ENCODE results near the gene CXCL17. TPM values are rescaled to one million over a fixed set of nuclear protein-coding genes. Genes with fewer than 3 reads are reported as not detected.

Gene CXCL17
- total RNA-seq, 1 experiment from 2014 or later: 0.98 TPM

GRCh38 chr19:42394751-42395150, 48.0 kb downstream of the CXCL17 start:
- Histone ChIP-seq H3K4me1 (ENCODE audit: insufficient read depth, low read length) (peaks cover 17% of the 10 kb centered on the region), H4K20me1 (ENCODE audit: low read length) (no peaks in the 10 kb centered on the region), H3K27me3 (ENCODE audit: low read length) (no peaks in the 10 kb centered on the region), H3F3A (ENCODE audit: low read length, unreplicated experiment) (no peaks in the 10 kb centered on the region), H3K9me2 (replicated peaks; ENCODE audit: low read length) (no peaks in the 10 kb centered on the region), H3K4me3 (ENCODE audit: low read length) (no peak overlapping the region), H3K9ac (ENCODE audit: low read length) (no peak overlapping the region), H3K36me3 (ENCODE audit: low read depth, low read length) (no peaks in the 10 kb centered on the region), H3K9me3 (ENCODE audit: low read length) (no peaks in the 10 kb centered on the region), H2AFZ (ENCODE audit: low read length) (no peak overlapping the region), H3K27ac (ENCODE audit: low read length) (no peak overlapping the region), H3K4me2 (ENCODE audit: low read length) (no peak overlapping the region), H3K79me2 (ENCODE audit: low read length) (peaks cover 9% of the 10 kb centered on the region)
- intact Hi-C loops (cut with micrococcal nuclease): no loop called here
- DNase-seq (no peak), ATAC-seq (no peak)
- ChIA-PET POLR2A (ENCODE audit: unreplicated experiment) (no interaction called here), CTCF (no interaction called here)
- BruUV-seq (replicated peaks): no TSS peak
- TF ChIP-seq EZH2phosphoT487 (IDR thresholded peaks at IDR 0.05; ENCODE audit: borderline replicate concordance, low read length): no peak

GRCh38 chr19:42392165-42392564, 50.6 kb downstream of the CXCL17 start:
- no peak for ATAC-seq
- H3K9ac ChIP-seq (ENCODE audit: low read length): no peak overlapping the region
- H3F3A ChIP-seq (ENCODE audit: low read length, unreplicated experiment): no peaks in the 10 kb centered on the region
- no peak for DNase-seq
- ChIA-PET POLR2A (ENCODE audit: unreplicated experiment) (no interaction called here), CTCF (no interaction called here)
- H3K27me3 ChIP-seq (ENCODE audit: low read length): no peaks in the 10 kb centered on the region
- H4K20me1 ChIP-seq (ENCODE audit: low read length): no peaks in the 10 kb centered on the region
- H3K4me3 ChIP-seq (ENCODE audit: low read length): no peak overlapping the region
- no peak overlapping the region for H3K4me2 ChIP-seq (ENCODE audit: low read length)
- TF ChIP-seq EZH2phosphoT487 (IDR thresholded peaks at IDR 0.05; ENCODE audit: borderline replicate concordance, low read length) (no peak), EZH2 (IDR thresholded peaks at IDR 0.05; ENCODE audit: low read length, unreplicated experiment) (no peak)
- no peaks in the 10 kb centered on the region for H3K79me2 ChIP-seq (ENCODE audit: low read length)
- peaks cover 9% of the 10 kb centered on the region for H3K4me1 ChIP-seq (ENCODE audit: insufficient read depth, low read length)
- H3K27ac ChIP-seq (ENCODE audit: low read length): no peak overlapping the region
- no peaks in the 10 kb centered on the region for H3K9me2 ChIP-seq (replicated peaks; ENCODE audit: low read length)
- H2AFZ ChIP-seq (ENCODE audit: low read length): no peak overlapping the region
- intact Hi-C loops (cut with micrococcal nuclease): no loop called here
- no peaks in the 10 kb centered on the region for H3K9me3 ChIP-seq (ENCODE audit: low read length)
- no peaks in the 10 kb centered on the region for H3K36me3 ChIP-seq (ENCODE audit: low read depth, low read length)
- no TSS peak for BruUV-seq (replicated peaks)

GRCh38 chr19:42389899-42390298, 52.8 kb downstream of the CXCL17 start, which contains the start of gene CNFN:
Gene CNFN (minus strand): TSS chr19:42390297. CDS start chr19:42389037, 1,260 bp downstream.
- no peak within 1 kb of the TSS for H3K4me3 ChIP-seq (ENCODE audit: low read length)
- H3K4me2 ChIP-seq (ENCODE audit: low read length): no peak within 1 kb of the TSS
- no peak for TF ChIP-seq CTCF (conservative IDR thresholded peaks at IDR 0.05; ENCODE audit: low read depth, low read length)
- no peak for TF ChIP-seq EZH2phosphoT487 (IDR thresholded peaks at IDR 0.05; ENCODE audit: borderline replicate concordance, low read length)
- TF ChIP-seq EZH2 (IDR thresholded peaks at IDR 0.05; ENCODE audit: low read length, unreplicated experiment): no peak
- no peaks in the 10 kb centered on the region for H3K79me2 ChIP-seq (ENCODE audit: low read length)
- intact Hi-C loops (cut with micrococcal nuclease): no loop called here
- no TSS peak for BruUV-seq (replicated peaks)
- no peak within 1 kb of the TSS for H2AFZ ChIP-seq (ENCODE audit: low read length)
- DNase-seq (no peak), ATAC-seq (no peak)
- no peaks in the 10 kb centered on the region for H3F3A ChIP-seq (ENCODE audit: low read length, unreplicated experiment)
- no peak within 1 kb of the TSS for H3K27ac ChIP-seq (ENCODE audit: low read length)
- CTCF ChIA-PET: no interaction called here
- H3K27me3 ChIP-seq (ENCODE audit: low read length): no peaks in the 10 kb centered on the region
- H3K9me2 ChIP-seq (replicated peaks; ENCODE audit: low read length): no peaks in the 10 kb centered on the region
- no peaks in the 10 kb centered on the region for H3K36me3 ChIP-seq (ENCODE audit: low read depth, low read length)
- peaks cover 4% of the 10 kb centered on the region; the same call in 1 of the 2 replicates for H3K4me1 ChIP-seq (ENCODE audit: insufficient read depth, low read length)
- H3K9me3 ChIP-seq (ENCODE audit: low read length): no peaks in the 10 kb centered on the region
- POLR2A ChIA-PET (ENCODE audit: unreplicated experiment): no interaction called here
- no peaks in the 10 kb centered on the region for H4K20me1 ChIP-seq (ENCODE audit: low read length)
- no peak within 1 kb of the TSS for H3K9ac ChIP-seq (ENCODE audit: low read length)
